Measurements from ENCODE around the gene SHISAL1. TPM values are rescaled to one million over a fixed set of nuclear protein-coding genes. Genes with fewer than 3 reads are reported as not detected.

The SHISAL1 gene
- total and polyA plus RNA-seq, 10 of the 15 experiments (the other 5 are each of a cell fraction or from before 2014, with no cell fraction given) = not detected

DNA sequence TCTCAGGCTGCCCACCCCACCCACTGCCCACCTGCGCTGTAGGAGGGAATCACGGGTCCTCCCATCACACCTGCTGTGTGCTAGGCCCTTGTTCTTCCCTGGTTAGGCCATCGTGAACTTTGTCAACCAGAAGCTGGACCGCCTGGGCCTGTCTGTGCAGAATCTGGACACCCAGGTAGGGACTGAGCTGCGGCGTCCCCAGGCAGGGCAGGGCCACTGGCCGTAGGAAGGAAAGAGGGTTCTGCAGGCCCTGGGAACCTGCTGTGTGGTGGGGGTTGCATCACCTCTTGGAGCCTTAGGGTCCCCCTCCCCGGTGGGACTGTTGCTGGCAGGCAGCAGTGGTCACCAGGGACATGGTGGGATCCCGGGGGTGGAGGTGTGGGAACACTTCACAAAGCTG, 116.5 kb downstream of the SHISAL1 start:
- Histone ChIP-seq H3K27me3 (replicated peaks in 1 of 2; ENCODE audit: control insufficient read depth in 2 of 2, insufficient read depth in 2 of 2, low read length in 1 of 2) (no peaks in the 10 kb centered on the region), H3K4me1 (ENCODE audit: control insufficient read depth, insufficient read depth, low read length) (peaks cover 32% of the 10 kb centered on the region), H3K79me2 (ENCODE audit: control insufficient read depth, insufficient read depth, low read length) (no peaks in the 10 kb centered on the region), H3K4me3 (no peak overlapping the region), H2AFZ (ENCODE audit: control insufficient read depth, low read depth, low read length) (no peak overlapping the region), H3K9ac (ENCODE audit: control insufficient read depth, insufficient read depth, low read length) (no peak overlapping the region), H3K36me3 (ENCODE audit: control insufficient read depth in 2 of 2, insufficient read depth in 2 of 2, low read length in 1 of 2) (0 out of 4 replicates have a peak, but pooled peaks cover 0 to 2% of the 10 kb centered on the region in 2 experiments), H3K4me2 (ENCODE audit: control insufficient read depth, insufficient read depth) (no peak overlapping the region), H3K9me3 (replicated peaks; ENCODE audit: control insufficient read depth, insufficient read depth, low read length) (no peaks in the 10 kb centered on the region), H3K27ac (ENCODE audit: control insufficient read depth, insufficient read depth) (no peak overlapping the region), H4K20me1 (ENCODE audit: control insufficient read depth, insufficient read depth) (no peaks in the 10 kb centered on the region)
- ChIA-PET SMC1A (ENCODE audit: uncharacterized antibody, unreplicated experiment) (no interaction called here), POLR2A (interaction anchor here (1.1 to 1.6 kb wide), 2 partner anchors 11 to 108 kb away, joined by 3 read pairs; no protein-coding TSS in a partner anchor), RAD21 (ENCODE audit: unreplicated experiment) (interaction anchor here (1.5 kb wide), 1 partner anchor 15 kb away, joined by 9 read pairs; the partner anchor contains the start of gene PARVG), CTCF (interaction anchor here (1.8 kb wide), 1 partner anchor 110 kb away, joined by 4 read pairs; no protein-coding TSS in a partner anchor)
- FAIRE-seq = no peak
- WGBS (ENCODE audit: insufficient coverage, insufficient replicate concordance, low lambda C conversion rate, missing lambda C conversion rate) = 89% methylated on average over 8 of the region's 9 CpGs
- intact Hi-C loops (cut with micrococcal nuclease; ENCODE audit: unreplicated experiment) (no loop called here), in situ Hi-C loops (cut with MboI) (no loop called here)
- BruUV-seq (replicated peaks) = no TSS peak
- TF ChIP-seq SMAD1 (IDR thresholded peaks at IDR 0.05; ENCODE audit: low read depth, partially characterized antibody) (no peak), PAX5 (IDR thresholded peaks at IDR 0.05; ENCODE audit: borderline replicate concordance, low read depth, low read length) (no peak), RFX5 (IDR thresholded peaks at IDR 0.05; ENCODE audit: low read depth, low read length) (no peak)
- ATAC-seq = no peak
- DNase-seq (ENCODE audit: low read depth, low spot score) = no peak

DNA sequence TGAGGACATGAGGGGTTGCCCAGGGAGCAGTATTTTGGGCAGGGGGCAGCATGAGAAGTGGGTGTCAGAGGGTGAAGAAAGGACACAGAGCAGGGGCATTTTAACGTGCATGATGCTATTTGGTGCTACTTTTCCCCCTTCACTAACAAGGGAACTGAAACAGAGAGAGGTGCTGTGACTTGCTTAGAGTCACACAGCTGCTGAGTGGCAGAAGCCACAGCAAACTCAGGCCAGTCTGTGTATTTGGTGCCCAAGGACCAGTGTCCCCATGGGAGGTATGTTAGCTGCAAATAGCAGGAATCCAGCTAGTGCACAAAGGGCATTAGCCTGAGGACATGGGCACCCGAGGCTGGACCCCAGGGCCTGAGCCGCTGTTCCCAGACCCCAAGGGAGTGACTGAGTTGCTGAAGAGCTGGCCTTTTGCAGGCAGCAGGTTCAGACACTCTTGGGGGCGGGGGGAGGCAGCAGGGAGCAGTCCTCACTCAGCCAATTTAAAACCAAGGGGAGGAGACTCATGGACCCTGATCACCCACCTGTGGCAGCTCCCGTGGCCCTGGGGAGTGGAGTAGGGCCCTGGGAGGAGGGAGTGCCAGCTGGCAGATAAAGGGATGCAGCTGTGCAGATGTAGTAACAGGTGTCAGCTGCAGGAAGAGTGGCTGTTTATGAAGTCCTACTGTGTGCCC, 117.4 kb downstream of the SHISAL1 start:
- WGBS (ENCODE audit: insufficient coverage, insufficient replicate concordance, low lambda C conversion rate, missing lambda C conversion rate) = 27% methylated on average over 5 of the region's 5 CpGs
- H2AFZ ChIP-seq (ENCODE audit: control insufficient read depth, low read depth, low read length) = no peak overlapping the region
- DNase-seq (ENCODE audit: low read depth, low spot score) (no peak), FAIRE-seq (peak; percentile 62), ATAC-seq (peak; percentile 45)
- no peak overlapping the region for H3K4me3 ChIP-seq
- H3K9me3 ChIP-seq (replicated peaks; ENCODE audit: control insufficient read depth, insufficient read depth, low read length) = no peaks in the 10 kb centered on the region
- 0 out of 2 replicates have a peak overlapping the region, but pooled peaks have one; percentile 25 for H3K4me2 ChIP-seq (ENCODE audit: control insufficient read depth, insufficient read depth)
- CTCF ChIA-PET = interaction anchor here (0.8 to 1.1 kb wide), 3 partner anchors 14 to 202 kb away, joined by 3 to 4 read pairs (median 3); no protein-coding TSS in a partner anchor
- intact Hi-C loops (cut with micrococcal nuclease; ENCODE audit: unreplicated experiment) (no loop called here), in situ Hi-C loops (cut with MboI) (no loop called here)
- SMC1A ChIA-PET (ENCODE audit: uncharacterized antibody, unreplicated experiment) = no interaction called here
- POLR2A ChIA-PET = interaction anchor here (0.7 to 1.6 kb wide), 4 partner anchors 12 to 109 kb away, joined by 3 read pairs; partner anchors contain the start of gene PARVG
- BruUV-seq (replicated peaks) = no TSS peak
- no peaks in the 10 kb centered on the region for H3K79me2 ChIP-seq (ENCODE audit: control insufficient read depth, insufficient read depth, low read length)
- no peaks in the 10 kb centered on the region for H3K27me3 ChIP-seq (replicated peaks in 1 of 2; ENCODE audit: control insufficient read depth in 2 of 2, insufficient read depth in 2 of 2, low read length in 1 of 2)
- H3K27ac ChIP-seq (ENCODE audit: control insufficient read depth, insufficient read depth) = no peak overlapping the region
- peaks cover 40% of the 10 kb centered on the region for H3K4me1 ChIP-seq (ENCODE audit: control insufficient read depth, insufficient read depth, low read length)
- TF ChIP-seq SPI1 (IDR thresholded peaks at IDR 0.05; ENCODE audit: borderline replicate concordance, insufficient read depth, low read depth, low read length) (peak; percentile 53; the same call in 1 of the 2 replicates), SMARCA5 (IDR thresholded peaks at IDR 0.05) (0 out of 2 replicates have a peak, but pooled peaks have one; percentile 21), IRF4 (IDR thresholded peaks at IDR 0.05; ENCODE audit: low read depth, low read length) (no peak), RELA (IDR thresholded peaks at IDR 0.05; ENCODE audit: borderline replicate concordance, partially characterized antibody) (no peak), RBBP5 (conservative IDR thresholded peaks at IDR 0.05) (no peak), RFX5 (IDR thresholded peaks at IDR 0.05; ENCODE audit: low read depth, low read length) (no peak)
- TF ChIP-seq, protein P1, sequence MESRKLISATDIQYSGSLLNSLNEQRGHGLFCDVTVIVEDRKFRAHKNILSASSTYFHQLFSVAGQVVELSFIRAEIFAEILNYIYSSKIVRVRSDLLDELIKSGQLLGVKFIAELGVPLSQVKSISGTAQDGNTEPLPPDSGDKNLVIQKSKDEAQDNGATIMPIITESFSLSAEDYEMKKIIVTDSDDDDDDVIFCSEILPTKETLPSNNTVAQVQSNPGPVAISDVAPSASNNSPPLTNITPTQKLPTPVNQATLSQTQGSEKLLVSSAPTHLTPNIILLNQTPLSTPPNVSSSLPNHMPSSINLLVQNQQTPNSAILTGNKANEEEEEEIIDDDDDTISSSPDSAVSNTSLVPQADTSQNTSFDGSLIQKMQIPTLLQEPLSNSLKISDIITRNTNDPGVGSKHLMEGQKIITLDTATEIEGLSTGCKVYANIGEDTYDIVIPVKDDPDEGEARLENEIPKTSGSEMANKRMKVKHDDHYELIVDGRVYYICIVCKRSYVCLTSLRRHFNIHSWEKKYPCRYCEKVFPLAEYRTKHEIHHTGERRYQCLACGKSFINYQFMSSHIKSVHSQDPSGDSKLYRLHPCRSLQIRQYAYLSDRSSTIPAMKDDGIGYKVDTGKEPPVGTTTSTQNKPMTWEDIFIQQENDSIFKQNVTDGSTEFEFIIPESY (IDR thresholded peaks at IDR 0.05) = no peak
- TF ChIP-seq, protein P2, sequence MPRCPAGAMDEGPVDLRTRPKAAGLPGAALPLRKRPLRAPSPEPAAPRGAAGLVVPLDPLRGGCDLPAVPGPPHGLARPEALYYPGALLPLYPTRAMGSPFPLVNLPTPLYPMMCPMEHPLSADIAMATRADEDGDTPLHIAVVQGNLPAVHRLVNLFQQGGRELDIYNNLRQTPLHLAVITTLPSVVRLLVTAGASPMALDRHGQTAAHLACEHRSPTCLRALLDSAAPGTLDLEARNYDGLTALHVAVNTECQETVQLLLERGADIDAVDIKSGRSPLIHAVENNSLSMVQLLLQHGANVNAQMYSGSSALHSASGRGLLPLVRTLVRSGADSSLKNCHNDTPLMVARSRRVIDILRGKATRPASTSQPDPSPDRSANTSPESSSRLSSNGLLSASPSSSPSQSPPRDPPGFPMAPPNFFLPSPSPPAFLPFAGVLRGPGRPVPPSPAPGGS (IDR thresholded peaks at IDR 0.05; ENCODE audit: borderline replicate concordance, insufficient read depth, low read depth, low read length, poor library complexity, severe bottlenecking) = no peak
- no peak overlapping the region for H3K9ac ChIP-seq (ENCODE audit: control insufficient read depth, insufficient read depth, low read length)
- H4K20me1 ChIP-seq (ENCODE audit: control insufficient read depth, insufficient read depth) = no peaks in the 10 kb centered on the region
- 0 out of 4 replicates have a peak, but pooled peaks cover 0 to 2% of the 10 kb centered on the region in 2 experiments for H3K36me3 ChIP-seq (ENCODE audit: control insufficient read depth in 2 of 2, insufficient read depth in 2 of 2, low read length in 1 of 2)
- RAD21 ChIA-PET (ENCODE audit: unreplicated experiment) = interaction anchor here (1.0 to 1.5 kb wide), 2 partner anchors 14 to 23 kb away, joined by 3 to 9 read pairs; partner anchors contain the start of gene PARVG

Data from GM12878 (cell line).